ENCODE results near the gene PTPRN2. TPM values are rescaled to one million over a fixed set of nuclear protein-coding genes. Genes with fewer than 3 reads are reported as not detected.
"Not testable (repeated sequence)": the region's sequence is repeated elsewhere in the genome, so short reads cannot be mapped to it uniquely, and the experiment has no call there.

PTPRN2 gene
- total RNA-seq, 1 donor from 2014 or later = 0.41 TPM

DNA sequence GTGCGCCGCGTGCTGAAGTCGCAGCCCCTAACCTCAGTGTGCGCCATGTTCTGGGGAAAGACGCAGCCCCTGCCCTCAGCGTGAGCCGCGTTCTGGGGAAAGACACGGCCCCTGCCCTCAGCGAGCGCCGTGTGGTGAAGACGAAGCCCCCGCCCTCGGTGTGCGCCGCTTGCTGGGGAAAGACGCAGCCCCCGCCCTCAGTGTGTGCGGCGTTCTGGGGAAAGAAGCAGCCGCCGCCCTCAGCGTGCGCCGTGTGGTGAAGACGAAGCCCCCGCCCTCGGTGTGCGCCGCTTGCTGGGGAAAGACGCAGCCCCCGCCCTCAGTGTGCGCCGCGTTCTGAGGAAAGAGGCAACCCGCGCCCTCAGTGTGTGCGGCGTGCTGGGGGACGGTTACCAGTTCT lies 383.7 kb downstream of the PTPRN2 start:
- intact Hi-C loops (cut with micrococcal nuclease); H3K4me1 Mint-ChIP-seq (ENCODE audit: low read depth); H3K27ac Mint-ChIP-seq; H3K36me3 Mint-ChIP-seq (ENCODE audit: low read depth); H3K4me3 Mint-ChIP-seq; H3K27me3 Mint-ChIP-seq (ENCODE audit: insufficient read depth); DNase-seq (ENCODE audit: low spot score): not testable (repeated sequence)
- peaks cover 11% of the 10 kb centered on the region for H3K9me3 Mint-ChIP-seq

DNA sequence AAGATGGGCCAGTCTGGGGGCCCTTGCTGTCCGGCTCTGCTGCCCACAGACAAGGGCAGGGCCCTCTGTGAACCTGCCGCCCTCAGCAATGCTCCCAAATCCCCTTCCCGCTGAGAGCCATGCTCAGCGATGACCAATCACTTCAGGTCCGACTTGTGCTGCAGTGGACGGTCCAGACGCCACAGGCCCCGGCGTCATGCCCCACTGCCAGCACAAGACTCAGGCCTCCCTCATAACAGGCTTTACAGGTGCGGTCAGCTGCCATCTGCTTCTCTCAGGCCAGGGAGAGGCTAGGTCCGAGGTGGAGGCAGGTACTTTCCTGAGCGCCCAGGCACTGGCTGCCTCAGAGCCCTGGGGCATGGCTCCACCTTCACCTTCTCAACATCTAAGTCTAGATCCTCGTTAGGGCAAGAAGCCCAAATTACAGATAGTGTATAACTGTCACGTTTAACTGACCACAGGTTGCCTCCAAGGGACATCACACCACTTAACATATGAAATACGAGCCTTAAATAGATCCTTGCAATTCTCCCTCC lies 393.2 kb downstream of the PTPRN2 start:
- H3K4me3 Mint-ChIP-seq = no peak overlapping the region
- H3K36me3 Mint-ChIP-seq (ENCODE audit: low read depth) = no peaks in the 10 kb centered on the region
- no peak for DNase-seq (ENCODE audit: low spot score)
- peaks cover 49% of the 10 kb centered on the region for H3K9me3 Mint-ChIP-seq
- no peak overlapping the region for H3K27ac Mint-ChIP-seq
- H3K27me3 Mint-ChIP-seq (ENCODE audit: insufficient read depth) = no peaks in the 10 kb centered on the region
- intact Hi-C loops (cut with micrococcal nuclease) = no loop called here
- no peaks in the 10 kb centered on the region for H3K4me1 Mint-ChIP-seq (ENCODE audit: low read depth)

DNA sequence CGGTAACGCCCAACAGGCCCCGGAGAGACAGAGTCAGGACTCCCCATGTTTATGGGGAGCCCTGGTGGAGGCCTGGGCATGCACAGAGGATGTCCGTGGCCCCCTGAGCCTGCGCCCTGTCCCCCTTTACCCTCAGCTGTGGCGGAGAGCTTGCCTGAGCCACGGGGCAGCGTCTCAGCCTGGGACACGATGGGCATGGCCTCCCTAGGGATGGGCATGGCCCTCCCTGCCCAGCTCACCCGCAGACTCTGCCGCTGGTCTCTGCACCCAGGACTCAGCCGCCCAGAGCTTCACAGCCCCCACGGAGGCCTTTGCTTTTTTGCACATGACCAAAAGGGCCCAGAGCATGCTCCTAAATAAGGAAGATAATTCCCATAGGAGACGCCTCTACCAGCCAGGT lies 394.2 kb downstream of the PTPRN2 start:
- H3K27ac Mint-ChIP-seq = no peak overlapping the region

DNA sequence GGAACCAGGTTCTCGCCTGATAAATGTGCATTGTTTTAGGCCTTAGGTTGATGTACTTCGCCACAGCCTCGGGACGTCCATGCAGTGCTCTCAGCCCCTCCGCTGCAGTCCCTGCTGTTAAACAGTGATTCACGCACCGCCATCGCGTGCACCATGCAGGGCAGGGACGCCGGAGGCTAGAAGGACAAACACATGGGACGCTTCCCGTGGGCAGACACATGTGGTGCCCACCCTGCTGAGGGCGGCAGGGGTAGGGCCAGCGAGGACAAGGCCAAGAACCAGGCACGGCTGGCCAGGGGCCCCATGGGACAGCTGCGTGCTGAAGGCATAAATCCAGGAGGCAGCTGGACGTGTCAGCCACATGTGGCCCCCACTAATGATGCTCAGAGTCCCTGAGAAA lies 394.7 kb downstream of the PTPRN2 start:
- Mint-ChIP-seq H3K4me1 (ENCODE audit: low read depth) (no peaks in the 10 kb centered on the region), H3K27ac (no peak overlapping the region), H3K27me3 (ENCODE audit: insufficient read depth) (no peaks in the 10 kb centered on the region), H3K9me3 (peaks cover 46% of the 10 kb centered on the region), H3K36me3 (ENCODE audit: low read depth) (no peaks in the 10 kb centered on the region), H3K4me3 (no peak overlapping the region)
- no peak for DNase-seq (ENCODE audit: low spot score)
- intact Hi-C loops (cut with micrococcal nuclease) = no loop called here

More for the DNA sequence above, 394.2 kb downstream of the PTPRN2 start:
- no peaks in the 10 kb centered on the region for H3K4me1 Mint-ChIP-seq (ENCODE audit: low read depth)
- intact Hi-C loops (cut with micrococcal nuclease) = no loop called here
- DNase-seq (ENCODE audit: low spot score) = no peak
- no peaks in the 10 kb centered on the region for H3K27me3 Mint-ChIP-seq (ENCODE audit: insufficient read depth)
- H3K4me3 Mint-ChIP-seq = no peak overlapping the region
- no peaks in the 10 kb centered on the region for H3K36me3 Mint-ChIP-seq (ENCODE audit: low read depth)
- peaks cover 51% of the 10 kb centered on the region for H3K9me3 Mint-ChIP-seq

DNA sequence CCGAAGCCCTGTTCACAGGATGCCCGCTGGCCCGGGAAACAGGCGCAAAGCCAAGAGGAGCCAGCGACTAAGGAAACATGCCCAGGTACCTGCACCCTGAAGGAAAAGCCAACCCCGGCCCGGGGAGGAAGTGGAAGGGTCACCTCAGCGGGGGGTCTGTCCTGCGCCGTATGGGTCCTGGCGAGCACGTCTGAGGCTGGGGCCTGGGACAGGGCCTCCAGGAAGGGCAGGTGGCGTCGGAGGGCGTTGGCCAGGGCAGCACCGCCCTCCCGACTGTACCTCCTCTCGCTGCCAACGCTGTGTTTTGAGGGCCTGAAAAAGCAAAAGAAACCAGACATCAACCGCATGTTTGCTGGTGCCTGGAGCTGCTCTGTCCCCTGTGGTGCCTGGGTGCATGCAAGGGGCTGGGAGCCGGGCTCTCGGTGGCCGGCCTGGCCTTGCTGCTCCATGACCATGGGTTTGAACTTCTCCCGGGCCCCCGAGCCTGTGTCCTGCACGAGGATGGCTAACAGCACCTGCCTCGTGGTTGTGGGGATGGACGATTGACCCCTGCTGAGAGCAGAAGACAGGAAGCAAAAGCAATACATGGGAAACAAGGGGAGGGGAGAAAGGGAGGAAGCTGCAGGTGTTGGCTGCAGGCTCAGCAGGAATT lies 395.3 kb downstream of the PTPRN2 start:
- no peaks in the 10 kb centered on the region for H3K36me3 Mint-ChIP-seq (ENCODE audit: low read depth)
- no peaks in the 10 kb centered on the region for H3K4me1 Mint-ChIP-seq (ENCODE audit: low read depth)
- H3K9me3 Mint-ChIP-seq = peaks cover 47% of the 10 kb centered on the region
- no peaks in the 10 kb centered on the region for H3K27me3 Mint-ChIP-seq (ENCODE audit: insufficient read depth)
- DNase-seq (ENCODE audit: low spot score) = no peak
- intact Hi-C loops (cut with micrococcal nuclease) = no loop called here
- no peak overlapping the region for H3K4me3 Mint-ChIP-seq
- no peak overlapping the region for H3K27ac Mint-ChIP-seq

DNA sequence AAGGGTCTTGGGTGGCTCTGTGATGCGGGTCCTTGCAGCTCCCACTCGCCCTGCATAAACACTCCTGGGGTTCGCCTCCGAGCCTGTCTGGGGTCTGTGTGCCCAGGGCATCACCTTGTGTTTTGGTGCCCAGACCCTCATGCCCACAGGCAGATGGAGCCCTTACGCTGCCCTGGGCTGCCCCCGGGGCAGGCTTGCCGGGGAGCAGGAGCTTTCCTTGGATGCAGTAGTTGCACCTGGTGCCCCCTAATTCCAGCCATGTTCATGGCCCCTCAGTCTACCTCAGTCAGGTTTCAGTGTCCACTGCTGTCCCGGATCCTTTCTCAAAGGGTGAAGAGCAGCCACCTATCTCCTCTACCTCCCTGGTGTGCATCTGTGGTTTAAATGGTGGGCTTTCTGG lies 396.0 kb downstream of the PTPRN2 start:
- DNase-seq (ENCODE audit: low spot score) = no peak
- Mint-ChIP-seq H3K9me3 (peaks cover 46% of the 10 kb centered on the region), H3K4me1 (ENCODE audit: low read depth) (no peaks in the 10 kb centered on the region), H3K27ac (no peak overlapping the region), H3K4me3 (no peak overlapping the region), H3K36me3 (ENCODE audit: low read depth) (no peaks in the 10 kb centered on the region), H3K27me3 (ENCODE audit: insufficient read depth) (no peaks in the 10 kb centered on the region)
- intact Hi-C loops (cut with micrococcal nuclease) = no loop called here

DNA sequence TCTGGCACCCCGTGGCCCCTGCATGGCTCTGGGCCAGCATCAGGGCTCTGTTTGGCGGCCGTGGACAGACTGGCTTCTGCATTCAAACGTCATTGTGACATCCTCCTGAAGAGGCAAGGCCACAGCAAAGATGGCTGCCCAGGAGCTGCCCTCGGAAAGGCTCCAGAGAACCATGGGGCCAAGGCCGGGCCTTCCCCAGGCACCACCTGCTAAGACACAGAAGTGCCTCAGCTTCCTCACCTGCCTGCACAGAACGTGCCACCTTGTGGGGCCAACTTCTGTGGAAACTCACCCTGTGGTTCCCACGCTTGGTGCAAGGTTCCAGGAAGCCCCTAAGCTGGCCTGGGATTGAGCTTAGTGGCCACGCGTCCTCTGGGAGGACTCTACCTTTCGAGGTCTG lies 396.9 kb downstream of the PTPRN2 start:
- Mint-ChIP-seq H3K27me3 (ENCODE audit: insufficient read depth) (no peaks in the 10 kb centered on the region), H3K4me1 (ENCODE audit: low read depth) (no peaks in the 10 kb centered on the region), H3K27ac (no peak overlapping the region), H3K9me3 (peaks cover 38% of the 10 kb centered on the region), H3K4me3 (no peak overlapping the region), H3K36me3 (ENCODE audit: low read depth) (no peaks in the 10 kb centered on the region)
- intact Hi-C loops (cut with micrococcal nuclease) = no loop called here
- DNase-seq (ENCODE audit: low spot score) = no peak

DNA sequence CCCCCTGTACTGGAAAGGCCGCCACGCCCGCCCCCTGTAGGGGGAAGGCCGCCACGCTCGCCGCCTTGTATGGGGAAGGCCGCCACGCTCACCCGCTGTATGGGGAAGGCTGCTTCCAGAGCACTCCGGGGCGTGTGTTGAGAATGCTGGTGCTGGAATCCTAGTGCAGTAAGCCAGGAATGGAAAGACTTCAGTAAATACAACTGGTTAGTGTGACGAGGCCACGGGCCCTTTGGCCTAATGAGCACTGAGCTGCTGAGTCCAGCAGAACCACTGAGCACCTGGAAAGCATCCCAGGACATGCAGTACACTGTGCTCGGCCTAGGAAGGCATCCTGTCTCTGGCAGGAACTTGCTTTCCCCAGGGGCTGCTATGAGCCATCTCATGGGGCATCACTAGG lies 398.9 kb downstream of the PTPRN2 start:
- no peaks in the 10 kb centered on the region for H3K36me3 Mint-ChIP-seq (ENCODE audit: low read depth)
- H3K9me3 Mint-ChIP-seq = peaks cover 26% of the 10 kb centered on the region
- no peaks in the 10 kb centered on the region for H3K4me1 Mint-ChIP-seq (ENCODE audit: low read depth)
- DNase-seq (ENCODE audit: low spot score) = no peak
- no peak overlapping the region for H3K4me3 Mint-ChIP-seq
- no peak overlapping the region for H3K27ac Mint-ChIP-seq
- no peaks in the 10 kb centered on the region for H3K27me3 Mint-ChIP-seq (ENCODE audit: insufficient read depth)
- intact Hi-C loops (cut with micrococcal nuclease) = no loop called here

DNA sequence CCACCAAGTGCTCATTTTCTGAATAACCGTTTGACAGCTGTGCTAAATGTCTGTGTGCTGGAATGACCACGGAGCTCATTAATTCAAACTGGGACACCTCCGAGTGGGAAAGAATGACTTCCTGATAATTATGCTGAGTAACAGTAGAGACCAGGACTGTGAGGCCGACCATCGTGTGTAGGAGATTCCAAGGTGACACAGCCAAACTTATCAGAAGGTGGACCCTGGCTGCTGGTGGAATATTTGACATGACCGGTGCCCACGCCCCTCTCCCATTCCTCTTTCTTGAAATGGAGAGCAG lies 400.0 kb downstream of the PTPRN2 start:
- Mint-ChIP-seq H3K27ac (no peak overlapping the region), H3K4me1 (ENCODE audit: low read depth) (no peaks in the 10 kb centered on the region)
- intact Hi-C loops (cut with micrococcal nuclease) = no loop called here

DNA sequence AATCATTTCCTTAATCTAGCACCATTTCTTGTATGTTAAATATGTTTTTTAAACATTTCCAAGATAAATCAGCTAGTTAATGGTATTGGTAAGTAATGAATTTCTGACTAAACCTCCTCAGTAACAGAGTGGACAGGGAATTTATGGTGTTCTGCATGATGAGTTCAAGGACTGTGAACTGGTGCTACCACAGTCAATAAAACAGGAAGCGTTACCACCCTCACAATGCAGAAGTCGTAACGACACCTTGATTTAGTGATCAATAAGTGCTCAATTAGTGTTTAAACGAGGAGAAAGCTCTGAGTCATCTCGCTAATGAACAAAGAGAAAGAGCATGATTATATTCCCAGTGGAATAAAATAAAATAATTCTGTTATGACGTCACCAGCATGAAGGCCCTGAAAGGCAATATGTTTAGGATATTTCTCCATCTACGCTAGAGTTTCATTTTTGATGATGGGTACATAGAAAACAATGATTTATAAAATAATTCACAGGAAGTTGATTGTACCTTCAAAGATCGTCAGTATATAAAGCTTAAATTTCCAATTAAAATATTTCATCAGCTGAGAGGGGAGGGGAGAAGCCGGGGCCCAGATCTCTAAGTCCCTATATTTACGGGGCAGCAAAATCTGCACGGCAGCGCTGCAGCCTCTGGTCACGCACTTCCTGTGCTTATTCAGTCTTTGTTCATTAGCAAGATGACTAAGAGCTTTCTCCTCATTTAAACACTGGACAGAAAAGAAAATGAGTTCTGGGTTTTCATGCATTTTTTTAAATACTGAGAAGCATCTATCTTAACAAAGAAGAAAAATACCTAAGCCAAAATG lies 400.5 kb downstream of the PTPRN2 start:
- peaks cover 34% of the 10 kb centered on the region for H3K9me3 Mint-ChIP-seq
- no peaks in the 10 kb centered on the region for H3K36me3 Mint-ChIP-seq (ENCODE audit: low read depth)
- no peaks in the 10 kb centered on the region for H3K4me1 Mint-ChIP-seq (ENCODE audit: low read depth)
- intact Hi-C loops (cut with micrococcal nuclease) = no loop called here
- no peaks in the 10 kb centered on the region for H3K27me3 Mint-ChIP-seq (ENCODE audit: insufficient read depth)
- no peak overlapping the region for H3K27ac Mint-ChIP-seq
- H3K4me3 Mint-ChIP-seq = no peak overlapping the region
- no peak for DNase-seq (ENCODE audit: low spot score)

More for the DNA sequence above, 400.0 kb downstream of the PTPRN2 start:
- H3K36me3 Mint-ChIP-seq (ENCODE audit: low read depth) = no peaks in the 10 kb centered on the region
- H3K9me3 Mint-ChIP-seq = peaks cover 31% of the 10 kb centered on the region
- H3K27me3 Mint-ChIP-seq (ENCODE audit: insufficient read depth) = no peaks in the 10 kb centered on the region
- no peak overlapping the region for H3K4me3 Mint-ChIP-seq
- DNase-seq (ENCODE audit: low spot score) = no peak

DNA sequence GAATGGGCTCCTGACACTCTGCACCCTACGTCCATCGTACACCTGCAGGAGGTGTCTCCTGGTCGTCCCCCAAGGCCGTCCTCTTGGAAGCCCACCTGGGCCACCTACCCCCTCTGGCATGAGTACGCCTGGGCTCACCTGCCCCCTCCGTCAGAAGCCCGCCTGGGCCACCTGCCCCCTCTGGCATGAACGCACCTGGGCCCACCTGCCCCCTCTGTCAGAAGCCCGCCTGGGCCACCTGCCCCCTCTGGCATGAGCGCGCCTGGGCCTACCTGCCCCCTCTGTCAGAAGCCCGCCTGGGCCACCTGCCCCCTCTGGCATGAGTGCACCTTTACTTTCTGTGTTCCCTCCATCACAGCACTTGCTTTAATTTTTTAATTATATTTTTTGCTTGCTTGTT lies 401.2 kb downstream of the PTPRN2 start:
- Mint-ChIP-seq H3K4me1 (ENCODE audit: low read depth) (no peaks in the 10 kb centered on the region), H3K27ac (no peak overlapping the region), H3K9me3 (peaks cover 32% of the 10 kb centered on the region), H3K36me3 (ENCODE audit: low read depth) (no peaks in the 10 kb centered on the region), H3K4me3 (no peak overlapping the region), H3K27me3 (ENCODE audit: insufficient read depth) (no peaks in the 10 kb centered on the region)
- intact Hi-C loops (cut with micrococcal nuclease) = no loop called here
- DNase-seq (ENCODE audit: low spot score) = no peak

DNA sequence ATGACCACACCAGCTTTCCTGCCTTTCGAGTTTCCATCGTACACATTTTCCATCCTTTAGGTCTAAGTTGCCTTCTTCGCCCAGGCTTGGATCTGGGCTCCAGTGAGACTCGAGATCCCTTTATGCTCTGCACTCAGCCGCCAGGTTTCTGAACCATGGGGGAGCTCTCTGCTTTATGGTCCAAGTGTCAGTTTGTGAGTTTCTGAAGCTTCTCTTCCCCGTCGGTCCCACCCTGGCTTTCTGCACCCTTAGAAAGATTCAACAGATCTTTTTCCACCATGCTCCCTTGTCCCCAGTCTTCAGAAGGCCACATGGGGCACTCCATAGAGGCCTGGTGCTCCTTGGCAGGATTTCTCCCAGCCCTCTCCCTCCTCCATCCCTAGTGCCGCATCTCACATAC lies 402.0 kb downstream of the PTPRN2 start:
- H3K36me3 Mint-ChIP-seq (ENCODE audit: low read depth) = no peaks in the 10 kb centered on the region
- peaks cover 26% of the 10 kb centered on the region for H3K9me3 Mint-ChIP-seq
- H3K27me3 Mint-ChIP-seq (ENCODE audit: insufficient read depth) = no peaks in the 10 kb centered on the region
- H3K4me1 Mint-ChIP-seq (ENCODE audit: low read depth) = no peaks in the 10 kb centered on the region
- H3K27ac Mint-ChIP-seq = no peak overlapping the region
- intact Hi-C loops (cut with micrococcal nuclease) = no loop called here
- DNase-seq (ENCODE audit: low spot score) = no peak
- no peak overlapping the region for H3K4me3 Mint-ChIP-seq

DNA sequence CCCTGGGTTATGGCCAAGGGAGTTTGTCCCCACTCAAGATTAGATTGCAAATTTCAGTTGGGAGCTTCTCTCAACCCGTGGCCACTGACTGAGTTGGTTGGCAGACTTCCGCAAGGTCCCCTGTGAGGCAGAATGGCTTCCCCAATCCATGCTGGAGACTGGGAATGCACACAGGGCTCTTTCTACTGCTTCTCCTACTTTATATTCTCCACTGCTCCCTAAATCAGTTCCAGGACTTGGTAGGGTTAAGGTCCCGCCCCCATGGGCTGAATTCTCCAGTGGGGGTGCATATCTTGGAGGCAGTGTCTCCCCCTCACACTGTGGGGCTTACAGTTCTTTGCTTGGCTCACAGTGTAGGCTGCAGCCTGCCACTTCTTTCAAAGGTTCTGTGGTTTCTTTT lies 404.2 kb downstream of the PTPRN2 start:
- H3K4me1 Mint-ChIP-seq (ENCODE audit: low read depth) = no peaks in the 10 kb centered on the region
- no peak overlapping the region for H3K4me3 Mint-ChIP-seq
- H3K36me3 Mint-ChIP-seq (ENCODE audit: low read depth) = no peaks in the 10 kb centered on the region
- intact Hi-C loops (cut with micrococcal nuclease) = no loop called here
- no peak overlapping the region for H3K27ac Mint-ChIP-seq
- H3K27me3 Mint-ChIP-seq (ENCODE audit: insufficient read depth) = no peaks in the 10 kb centered on the region
- DNase-seq (ENCODE audit: low spot score) = no peak
- H3K9me3 Mint-ChIP-seq = peaks cover 22% of the 10 kb centered on the region

Data from activated T-helper 1 cell treated with anti-CD3 and anti-CD28 coated beads, Interleukin-12 subunit alpha, Interleukin-12 subunit beta, Interleukin-2, Interleukin-4 antibody, amounts not matched to agents 30 ng/mL and 10 ng/mL and 1 ng/mL, durations not matched to agents 14 hours and 24 hours and 36 hours (primary cell).